HCT116 (cell line): Measurements from ENCODE around the gene SMAD7. TPM values are rescaled to one million over a fixed set of nuclear protein-coding genes. Genes with fewer than 3 reads are reported as not detected.
A peak's percentile ranks its signal among the peaks of the same experiment; 100 is the strongest.

ENCODE experiments used
- ATAC-seq: fragments of 200-7000 bp; cut with Tn5 transposase; 2 replicates; pipeline ENCODE4 v1.9.1; 2020; ENCODE audit warnings: mild to moderate bottlenecking, moderate library complexity
- BruUV-seq: library from RNA; stranded (reverse); fragments of 400-500 nt; replicated peaks from 2 replicates; lab custom pipeline; 2021; lab: Mats Ljungman, UMichigan
- CTCF ChIA-PET: fragments of 300-600 bp; sonication (Branson Sonifier 250); formaldehyde crosslinking; loops from one replicate; lab custom pipeline; 2021; ENCODE audit warnings: antibody characterized with exemption; lab: Charles Lee
- POLR2A ChIA-PET: fragments of 300-600, 350-600 bp; sonication (Branson Sonifier 250); formaldehyde crosslinking; loops from one replicate; lab custom pipeline; 2021; ENCODE audit warnings: antibody characterized with exemption; lab: Charles Lee
- RAD21 ChIA-PET, 2 experiments: fragments of 300-600 bp; sonication (Branson Sonifier 250); formaldehyde crosslinking; loops; one replicate each; lab custom pipeline; 2023; ENCODE audit warnings: low total read pairs in 2 of 2; ENCODE audit not compliant: uncharacterized antibody in 2 of 2, unreplicated experiment in 2 of 2, low non-redundant PET in 1 of 2; lab: Charles Lee
- DNase-seq: peaks from one replicate; pipeline ENCODE4 v3.0.0-alpha.2; 2010; ENCODE audit warnings: low read depth, low spot score
- H2AFZ ChIP-seq: fragments of 200-600 bp; shearing (Covaris generic), sonication (generic); 2 replicates; pipeline ENCODE4 v1.6.1; 2017; ENCODE audit warnings: low read depth, mixed run types, mixed read lengths, antibody characterized with exemption, low read length; ENCODE audit not compliant: poor library complexity, severe bottlenecking
- H3K27ac ChIP-seq: 2 replicates; pipeline ENCODE4 v1.5.1; 2012; ENCODE audit warnings: low read depth, low read length
- H3K27me3 ChIP-seq: fragments of 200-600 bp; sonication (generic); 2 replicates; pipeline ENCODE4 v1.6.1; 2016; ENCODE audit warnings: mixed run types, low read length, mixed read lengths; ENCODE audit not compliant: insufficient read depth
- H3K36me3 ChIP-seq, 2 experiments: fragments of 200-500 bp in 1 of 2; fragments of 200-600 bp in 1 of 2; sonication (Bioruptor generic) in 1 of 2; sonication (generic) in 1 of 2; 2 replicates each; pipeline versions ENCODE4 v1.5.1 to v1.6.1; 2014 to 2016; ENCODE audit warnings: low read length in 2 of 2, inconsistent platforms in 1 of 2, mixed read lengths in 1 of 2, mixed run types in 1 of 2; ENCODE audit not compliant: insufficient read depth in 2 of 2, control insufficient read depth in 1 of 2
- H3K4me1 ChIP-seq, 2 experiments: fragments of 200-600 bp in 1 of 2; sonication (generic) in 1 of 2; 2 replicates each; pipeline versions ENCODE4 v1.5.1 to v1.6.1; 2012 to 2017; ENCODE audit warnings: low read length in 2 of 2, inconsistent platforms in 1 of 2, mild to moderate bottlenecking in 1 of 2, mixed read lengths in 1 of 2, mixed run types in 1 of 2, moderate library complexity in 1 of 2; ENCODE audit not compliant: insufficient read depth in 2 of 2, control insufficient read depth in 1 of 2
- H3K4me2 ChIP-seq: fragments of 200-600 bp; sonication (generic); 2 replicates; pipeline ENCODE4 v1.6.1; 2017; ENCODE audit warnings: mixed run types, low read length, mixed read lengths
- H3K4me3 ChIP-seq, 2 experiments: fragments of 200-600 bp in 1 of 2; sonication (generic) in 1 of 2; replicated peaks in 1 of 2; 2 replicates each; pipeline ENCODE4 v1.5.1; 2011 to 2016; ENCODE audit warnings: low read length in 2 of 2, control low read depth in 1 of 2, low read depth in 1 of 2, mild to moderate bottlenecking in 1 of 2, mixed read lengths in 1 of 2, mixed run types in 1 of 2
- H3K79me2 ChIP-seq: fragments of 200-600 bp; sonication (generic); 2 replicates; pipeline ENCODE4 v1.6.1; 2017; ENCODE audit warnings: mild to moderate bottlenecking, mixed run types, low read length, moderate library complexity, mixed read lengths; ENCODE audit not compliant: insufficient read depth
- H3K9ac ChIP-seq: fragments of 200-600 bp; sonication (generic); 2 replicates; pipeline ENCODE4 v1.6.1; 2016; ENCODE audit warnings: low read length, mixed read lengths
- H3K9me2 ChIP-seq: fragments of 200-600 bp; sonication (generic), shearing (Covaris generic); 2 replicates; pipeline ENCODE4 v1.6.1; 2017; ENCODE audit warnings: mixed run types, mild to moderate bottlenecking, moderate library complexity; ENCODE audit not compliant: insufficient read depth
- H3K9me3 ChIP-seq, 2 experiments: fragments of 200-500 bp in 1 of 2; fragments of 200-600 bp in 1 of 2; sonication (Bioruptor generic) in 1 of 2; sonication (generic) in 1 of 2; 2 replicates each; pipeline ENCODE4 v1.6.1; 2014 to 2017; ENCODE audit warnings: low read length in 2 of 2, mixed read lengths in 2 of 2, inconsistent platforms in 1 of 2, low read depth in 1 of 2, mild to moderate bottlenecking in 1 of 2, mixed run types in 1 of 2, moderate library complexity in 1 of 2; ENCODE audit not compliant: control insufficient read depth in 1 of 2, insufficient read depth in 1 of 2
- H4K20me1 ChIP-seq: fragments of 200-600 bp; sonication (generic), shearing (Covaris generic); 2 replicates; pipeline ENCODE4 v1.6.1; 2017; ENCODE audit warnings: mixed run types, mild to moderate bottlenecking, moderate library complexity; ENCODE audit not compliant: insufficient read depth
- REST ChIP-seq: IDR thresholded peaks from 2 replicates; pipeline ENCODE4 v1.6.1; 2012; ENCODE audit warnings: low read depth
- TCF7L2 ChIP-seq: IDR thresholded peaks from 2 replicates; pipeline ENCODE4 v1.7.0; 2011; ENCODE audit warnings: borderline replicate concordance, inconsistent platforms; ENCODE audit not compliant: insufficient read depth, insufficient read length; ENCODE audit errors: extremely low read depth
- intact Hi-C: fragments of 100-400 bp; cut with micrococcal nuclease; formaldehyde crosslinking; loops from 2 replicates; pipeline ENCODE4 v1.10.0; 2022
- total RNA-seq: library from RNA; stranded (reverse); gene quantifications from one replicate; pipeline ENCODE4 v1.2.1, GENCODE V29; 2021; ENCODE audit not compliant: unreplicated experiment

SMAD7 gene
- total RNA-seq, 1 experiment from 2014 or later, result 7.2 TPM

- POLR2A ChIA-PET, result no interaction called here
- H3K9ac ChIP-seq, result peak overlapping the region; percentile 21
- H3K4me2 ChIP-seq, result peak overlapping the region; percentile 66
- DNase-seq (no peak), ATAC-seq (peak; percentile 54)
- H3K27ac ChIP-seq, result peak overlapping the region; percentile 5; the same call in 1 of the 2 replicates
- no peak overlapping the region for H2AFZ ChIP-seq
- peaks cover 37% of the 10 kb centered on the region; the same call in 1 of the 2 replicates for H3K27me3 ChIP-seq
- no peaks in the 10 kb centered on the region for H3K9me2 ChIP-seq
- TF ChIP-seq REST (no peak), TCF7L2 (peak; percentile 96)
- BruUV-seq, result no TSS peak
- CTCF ChIA-PET, result no interaction called here
- RAD21 ChIA-PET, result no interaction called here
- H3K4me1 ChIP-seq, result peaks cover 83 to 98% of the 10 kb centered on the region in 2 experiments
- intact Hi-C loops, result loop anchor here (5.0 to 10.0 kb wide), 4 partner anchors 53 to 269 kb away; no protein-coding TSS in a partner anchor
- H3K4me3 ChIP-seq, result peak overlapping the region in 1 of 2 experiments; percentile 27; a peak in 2 of 4 replicates
- H3K9me3 ChIP-seq, result no peaks in the 10 kb centered on the region
- no peaks in the 10 kb centered on the region for H3K36me3 ChIP-seq
- H4K20me1 ChIP-seq, result peaks cover 3% of the 10 kb centered on the region; the same call in 1 of the 2 replicates
- H3K79me2 ChIP-seq, result peaks cover 20% of the 10 kb centered on the region
Observed at GRCh38 chr18:48943736-48944527, 6.8 kb downstream of the SMAD7 start.
